ENCODE results near the gene MYBBP1A. TPM values are rescaled to one million over a fixed set of nuclear protein-coding genes. Genes with fewer than 3 reads are reported as not detected.

Gene MYBBP1A
- polyA plus RNA-seq, 2 of the 4 experiments (the other 2 are of a cell fraction): 42.9 to 95.1 TPM

DNA sequence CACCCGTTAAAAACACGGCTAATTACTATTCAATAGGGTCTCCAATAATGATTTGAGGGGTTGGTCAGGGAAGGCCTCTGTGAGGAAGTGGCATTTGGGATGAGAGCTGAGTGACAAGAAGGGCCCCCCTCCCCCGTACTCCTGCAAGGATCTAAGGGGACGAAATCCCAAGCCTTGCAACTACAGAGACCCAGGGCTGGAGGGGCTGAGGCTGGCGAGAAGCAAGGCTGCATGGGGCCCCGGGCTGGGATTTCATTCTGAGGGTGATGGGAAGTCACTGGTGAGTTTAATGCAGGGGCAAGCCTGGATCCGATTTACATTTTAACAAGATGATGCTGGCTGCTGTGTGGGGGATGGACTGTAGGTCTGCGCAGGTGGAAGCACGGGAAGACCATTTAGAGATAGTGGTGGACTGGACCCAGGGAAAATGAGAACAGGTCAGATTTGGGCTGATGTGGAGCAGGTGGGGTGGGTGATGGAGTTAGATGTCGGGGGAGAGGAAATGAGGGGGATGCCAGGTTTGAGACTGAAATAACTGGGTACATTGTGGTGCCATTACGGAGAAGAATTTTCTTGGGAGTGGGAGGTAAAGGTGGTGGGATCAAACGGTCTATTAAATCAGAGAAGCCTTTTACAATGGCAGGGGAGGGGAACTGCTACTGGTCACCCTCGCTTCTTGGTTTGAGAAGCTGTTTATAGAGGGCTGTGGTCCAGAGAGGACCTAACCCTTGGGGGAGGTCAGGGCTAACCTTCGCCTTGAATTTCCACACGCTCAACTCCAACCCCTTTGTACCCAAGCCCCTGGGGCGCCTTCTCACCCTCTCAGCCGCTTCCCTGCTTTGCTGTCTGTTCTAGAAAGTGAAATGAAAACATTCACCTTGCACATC, 932 bp upstream of the MYBBP1A start:
- no peak for DNase-seq (ENCODE audit: low read depth in 1 of 2, low spot score in 1 of 2)
- Histone ChIP-seq H3K4me1 (peaks cover 12% of the 10 kb centered on the region), H3K9me3 (no peaks in the 10 kb centered on the region), H3K4me3 (peak overlapping the region; percentile 92), H3K27ac (peak overlapping the region; percentile 84 to 89), H3K4me2 (peak overlapping the region; percentile 87)
- ATAC-seq: no peak
- POLR2A ChIA-PET: interaction anchor here (1.0 to 2.3 kb wide), 7 partner anchors 11 to 57 kb away, joined by 3 to 13 read pairs (median 4); partner anchors contain the start of gene SPNS2
- WGBS (ENCODE audit: missing lambda C conversion rate): 75% methylated on average over 17 of the region's 17 CpGs
- FAIRE-seq: no peak
- TF ChIP-seq, protein P1, sequence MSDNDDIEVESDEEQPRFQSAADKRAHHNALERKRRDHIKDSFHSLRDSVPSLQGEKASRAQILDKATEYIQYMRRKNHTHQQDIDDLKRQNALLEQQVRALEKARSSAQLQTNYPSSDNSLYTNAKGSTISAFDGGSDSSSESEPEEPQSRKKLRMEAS (IDR thresholded peaks at IDR 0.05): no peak
- no peak for TF ChIP-seq RAD21 (conservative IDR thresholded peaks at IDR 0.05 in 1 of 2, IDR thresholded peaks at IDR 0.05 in 1 of 2)
- no peak for TF ChIP-seq CBX2 (IDR thresholded peaks at IDR 0.05; ENCODE audit: borderline replicate concordance, low read depth)
- TF ChIP-seq ZFP36 (IDR thresholded peaks at IDR 0.05; ENCODE audit: borderline replicate concordance, partially characterized antibody): no peak
- no peak for TF ChIP-seq SMC3 (IDR thresholded peaks at IDR 0.05)
- no peak for TF ChIP-seq GATA3 (IDR thresholded peaks at IDR 0.05; ENCODE audit: borderline replicate concordance)
- no peak for TF ChIP-seq EHMT2 (IDR thresholded peaks at IDR 0.05; ENCODE audit: low read depth)
- no peak for TF ChIP-seq JUNB (IDR thresholded peaks at IDR 0.05)
- no peak for TF ChIP-seq ESRRA (IDR thresholded peaks at IDR 0.05; ENCODE audit: borderline replicate concordance, low read length)
- TF ChIP-seq, protein P2, sequence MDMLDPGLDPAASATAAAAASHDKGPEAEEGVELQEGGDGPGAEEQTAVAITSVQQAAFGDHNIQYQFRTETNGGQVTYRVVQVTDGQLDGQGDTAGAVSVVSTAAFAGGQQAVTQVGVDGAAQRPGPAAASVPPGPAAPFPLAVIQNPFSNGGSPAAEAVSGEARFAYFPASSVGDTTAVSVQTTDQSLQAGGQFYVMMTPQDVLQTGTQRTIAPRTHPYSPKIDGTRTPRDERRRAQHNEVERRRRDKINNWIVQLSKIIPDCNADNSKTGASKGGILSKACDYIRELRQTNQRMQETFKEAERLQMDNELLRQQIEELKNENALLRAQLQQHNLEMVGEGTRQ (IDR thresholded peaks at IDR 0.05): no peak
- no peak for TF ChIP-seq RFX5 (IDR thresholded peaks at IDR 0.05)
- CTCF ChIA-PET: interaction anchor here (0.8 to 5.9 kb wide), 6 partner anchors 11 to 333 kb away, joined by 3 to 78 read pairs (median 3); no protein-coding TSS in a partner anchor

DNA sequence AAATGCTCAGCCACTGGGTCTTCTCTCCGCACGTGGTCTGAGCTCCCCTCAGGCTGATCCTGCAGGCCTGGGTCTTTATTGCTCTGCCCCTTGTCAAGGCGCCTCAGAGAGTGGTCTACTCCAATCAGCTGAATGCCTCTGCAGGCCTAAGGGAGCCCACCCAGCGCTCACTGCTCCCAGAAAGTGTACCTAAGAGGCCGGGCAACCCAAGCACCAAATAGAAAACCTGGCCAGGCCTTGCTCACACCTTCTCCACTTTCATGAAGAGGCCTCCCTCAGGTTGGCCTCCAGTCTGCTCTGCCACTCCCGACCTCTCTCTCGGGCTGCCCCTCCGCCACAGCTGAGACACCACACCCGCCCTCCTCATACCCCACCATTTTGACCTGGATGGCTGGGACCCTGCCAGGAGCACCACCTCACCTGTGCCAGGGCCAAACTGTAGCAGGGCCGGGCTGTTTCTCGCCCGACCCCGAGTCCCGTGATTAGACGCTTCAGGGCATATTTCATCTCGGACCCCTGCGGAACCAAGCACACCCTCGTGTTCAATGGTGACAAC, 665 bp downstream of the MYBBP1A start:
- FAIRE-seq: no peak
- ATAC-seq: peak; percentile 0 to 18; a peak in 3 of 6 replicates
- TF ChIP-seq KDM1A (IDR thresholded peaks at IDR 0.05; ENCODE audit: low read depth) (no peak), NFE2L2 (conservative IDR thresholded peaks at IDR 0.05; ENCODE audit: low read length) (no peak), ESRRA (IDR thresholded peaks at IDR 0.05; ENCODE audit: borderline replicate concordance, low read length) (no peak), CHD2 (IDR thresholded peaks at IDR 0.05; ENCODE audit: low read length, partially characterized antibody) (no peak), JUNB (IDR thresholded peaks at IDR 0.05) (no peak), TFCP2L1 (CRISPR knock-in tag; IDR thresholded peaks at IDR 0.05) (no peak), ZNF302 (CRISPR knock-in tag; IDR thresholded peaks at IDR 0.05) (no peak), ZSCAN20 (CRISPR knock-in tag; IDR thresholded peaks at IDR 0.05) (no peak), RCOR1 (IDR thresholded peaks at IDR 0.05; ENCODE audit: low read depth, low read length) (no peak), HOXB13 (CRISPR knock-in tag; IDR thresholded peaks at IDR 0.05; ENCODE audit: low read depth) (no peak)
- TF ChIP-seq, protein P3, sequence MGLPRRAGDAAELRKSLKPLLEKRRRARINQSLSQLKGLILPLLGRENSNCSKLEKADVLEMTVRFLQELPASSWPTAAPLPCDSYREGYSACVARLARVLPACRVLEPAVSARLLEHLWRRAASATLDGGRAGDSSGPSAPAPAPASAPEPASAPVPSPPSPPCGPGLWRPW (IDR thresholded peaks at IDR 0.05): no peak
- no peak for DNase-seq (ENCODE audit: low read depth in 1 of 2, low spot score in 1 of 2)
- peak overlapping the region; percentile 92 for H3K4me3 ChIP-seq
- ChIA-PET POLR2A (interaction anchor here (1.3 to 2.3 kb wide), 3 partner anchors 11 to 56 kb away, joined by 3 to 13 read pairs (median 4); partner anchors contain the start of gene SPNS2), CTCF (interaction anchor here (0.8 to 5.9 kb wide), 6 partner anchors 11 to 71 kb away, joined by 3 to 78 read pairs (median 4); no protein-coding TSS in a partner anchor)
- H3K4me2 ChIP-seq: peak overlapping the region; percentile 87
- peaks cover 23% of the 10 kb centered on the region for H3K4me1 ChIP-seq
- WGBS (ENCODE audit: missing lambda C conversion rate): 18% methylated on average over 10 of the region's 18 CpGs
- H3K27ac ChIP-seq: peak overlapping the region; percentile 84 to 89
- H3K9me3 ChIP-seq: no peaks in the 10 kb centered on the region

DNA sequence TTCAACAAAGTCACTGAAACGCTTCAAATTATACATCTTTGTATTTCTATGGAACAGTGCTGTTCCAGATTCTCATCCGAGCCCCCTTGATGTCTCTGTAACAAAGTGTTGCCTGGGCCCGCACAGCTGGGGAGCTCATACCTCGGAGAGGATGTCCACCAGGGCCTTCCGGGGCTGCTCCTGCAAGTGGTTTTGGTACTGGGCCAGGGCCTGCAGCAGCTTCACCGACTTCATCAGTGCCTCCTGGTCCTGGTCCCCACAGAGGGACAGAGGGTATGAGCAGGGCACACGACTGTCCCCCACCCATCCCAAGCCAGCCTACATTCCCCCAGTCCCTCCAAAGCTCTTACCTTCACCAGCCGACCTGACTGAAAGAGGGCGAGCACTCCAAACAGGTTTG, 1.5 kb downstream of the MYBBP1A start:
- POLR2A ChIA-PET: no interaction called here
- ATAC-seq (no peak), DNase-seq (ENCODE audit: low read depth in 1 of 2, low spot score in 1 of 2) (no peak), FAIRE-seq (no peak)
- CTCF ChIA-PET: interaction anchor here (0.8 to 5.9 kb wide), 4 partner anchors 12 to 72 kb away, joined by 4 to 78 read pairs (median 5); no protein-coding TSS in a partner anchor
- Histone ChIP-seq H3K9me3 (no peaks in the 10 kb centered on the region), H3K4me1 (peaks cover 28% of the 10 kb centered on the region), H3K4me2 (peak overlapping the region; percentile 87), H3K27ac (peak overlapping the region; percentile 84 to 89; a peak in 5 of 6 replicates), H3K4me3 (peak overlapping the region; percentile 92)
- WGBS (ENCODE audit: missing lambda C conversion rate): 79% methylated on average over 9 of the region's 9 CpGs
- TF ChIP-seq ZC3H11A (IDR thresholded peaks at IDR 0.05) (no peak), MAFK (IDR thresholded peaks at IDR 0.05; ENCODE audit: partially characterized antibody) (no peak), NPAS2 (CRISPR knock-in tag; IDR thresholded peaks at IDR 0.05; ENCODE audit: borderline replicate concordance) (no peak), RFX5 (IDR thresholded peaks at IDR 0.05) (no peak), ZFP36 (IDR thresholded peaks at IDR 0.05; ENCODE audit: borderline replicate concordance, partially characterized antibody) (no peak), JUNB (IDR thresholded peaks at IDR 0.05) (no peak), NFE2L2 (conservative IDR thresholded peaks at IDR 0.05; ENCODE audit: low read length) (no peak), HDAC2 (IDR thresholded peaks at IDR 0.05) (no peak), FOSB (CRISPR knock-in tag; IDR thresholded peaks at IDR 0.05) (no peak), TFCP2L1 (CRISPR knock-in tag; IDR thresholded peaks at IDR 0.05) (no peak), HOXB5 (CRISPR knock-in tag; IDR thresholded peaks at IDR 0.05) (no peak)
- TF ChIP-seq, protein P3 (IDR thresholded peaks at IDR 0.05): no peak
- TF ChIP-seq, protein P4, sequence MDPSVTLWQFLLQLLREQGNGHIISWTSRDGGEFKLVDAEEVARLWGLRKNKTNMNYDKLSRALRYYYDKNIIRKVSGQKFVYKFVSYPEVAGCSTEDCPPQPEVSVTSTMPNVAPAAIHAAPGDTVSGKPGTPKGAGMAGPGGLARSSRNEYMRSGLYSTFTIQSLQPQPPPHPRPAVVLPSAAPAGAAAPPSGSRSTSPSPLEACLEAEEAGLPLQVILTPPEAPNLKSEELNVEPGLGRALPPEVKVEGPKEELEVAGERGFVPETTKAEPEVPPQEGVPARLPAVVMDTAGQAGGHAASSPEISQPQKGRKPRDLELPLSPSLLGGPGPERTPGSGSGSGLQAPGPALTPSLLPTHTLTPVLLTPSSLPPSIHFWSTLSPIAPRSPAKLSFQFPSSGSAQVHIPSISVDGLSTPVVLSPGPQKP (IDR thresholded peaks at IDR 0.05; ENCODE audit: low read depth, low read length): no peak
